Left renal cortex interstitium (tissue), 4 donors: Measurements from ENCODE around the gene NSMF. TPM values are rescaled to one million over a fixed set of nuclear protein-coding genes. Genes with fewer than 3 reads are reported as not detected.

ENCODE experiments used
- DNase-seq, 4 donors: peaks; one replicate each; pipeline ENCODE4 v3.0.0-alpha.2; 2013; ENCODE audit warnings: low read depth in 4 of 4, low spot score in 2 of 4, missing footprints in 1 of 4
- polyA plus RNA-seq, 4 donors: library from polyadenylated mRNA; unstranded; fragments of 120-200 nt; gene quantifications; one replicate each; pipeline ENCODE4 v1.2.1, GENCODE V29; 2013; ENCODE audit not compliant: insufficient read length in 4 of 4

The NSMF gene
- polyA plus RNA-seq, 4 donors: 48.1 to 52.4 (median 49.4) TPM

- no peak for DNase-seq
These were observed 60.3 kb downstream of the NSMF start for GRCh38 chr9:137398561-137399468.

- DNase-seq: no peak
These were observed 61.3 kb downstream of the NSMF start for GRCh38 chr9:137397675-137398423.

Other genes with a start within 250 kb of the NSMF start
- gene RNF208, start 237.1 kb downstream of the NSMF start, polyA plus RNA-seq: 10 to 100 TPM in 3 of 4 donors, 1 to 10 TPM in 1; 5.4 to 15.1 (median 13.1) TPM
- 10 to 100 TPM in 2 of 4 donors, 1 to 10 TPM in 2; 5.1 to 20.9 (median 12.5) TPM for gene CYSRT1, start 234.2 kb downstream of the NSMF start, polyA plus RNA-seq
- gene RNF224, start 231.8 kb downstream of the NSMF start, polyA plus RNA-seq: 10 to 100 TPM in 2 of 4 donors, 1 to 10 TPM in 2; 3.6 to 20.1 (median 12.5) TPM
- gene SLC34A3, start 228.4 kb downstream of the NSMF start, polyA plus RNA-seq: 10 to 100 TPM in 2 of 4 donors, 1 to 10 TPM in 2; 4.4 to 15.4 (median 8.9) TPM
- 100 to 1,000 TPM; 324 to 444 (median 393) TPM for gene TUBB4B, start 218.0 kb downstream of the NSMF start, polyA plus RNA-seq
- 1 to 10 TPM; 1.0 to 3.5 (median 2.3) TPM for gene STPG3, start 208.0 kb downstream of the NSMF start, polyA plus RNA-seq
- gene NELFB, start 204.0 kb downstream of the NSMF start, polyA plus RNA-seq: 10 to 100 TPM; 49.5 to 67.0 (median 56.4) TPM
- 1 to 10 TPM; 3.9 to 8.5 (median 6.3) TPM for gene TOR4A, start 181.6 kb downstream of the NSMF start, polyA plus RNA-seq
- 1 to 10 TPM; 5.7 to 8.5 (median 8.2) TPM for gene NRARP, start 157.1 kb downstream of the NSMF start, polyA plus RNA-seq
- gene EXD3, start 36.2 kb downstream of the NSMF start, polyA plus RNA-seq: 10 to 100 TPM in 3 of 4 donors, 1 to 10 TPM in 1; 8.1 to 26.1 (median 19.7) TPM
- gene NOXA1, start 35.9 kb downstream of the NSMF start, polyA plus RNA-seq: 10 to 100 TPM in 1 of 4 donors, 1 to 10 TPM in 3; 4.3 to 13.1 (median 9.1) TPM
- gene ENTPD8, start 18.0 kb downstream of the NSMF start, polyA plus RNA-seq: under 1 TPM; 0.35 to 0.74 (median 0.64) TPM
- gene PNPLA7, start 91.1 kb upstream of the NSMF start, polyA plus RNA-seq: 1 to 10 TPM; 1.4 to 3.9 (median 2.7) TPM
- 10 to 100 TPM; 15.1 to 31.1 (median 25.3) TPM for gene MRPL41, start 92.5 kb upstream of the NSMF start, polyA plus RNA-seq
- 10 to 100 TPM; 34.9 to 74.0 (median 52.8) TPM for gene DPH7, start 119.6 kb upstream of the NSMF start, polyA plus RNA-seq
- 10 to 100 TPM; 17.6 to 26.5 (median 23.4) TPM for gene ZMYND19, start 131.2 kb upstream of the NSMF start, polyA plus RNA-seq
- 10 to 100 TPM; 25.4 to 49.0 (median 37.0) TPM for gene ARRDC1, start 146.4 kb upstream of the NSMF start, polyA plus RNA-seq
- gene EHMT1, start 159.7 kb upstream of the NSMF start, polyA plus RNA-seq: 10 to 100 TPM; 64.0 to 89.3 (median 74.9) TPM